ENCODE results near the gene FARS2.

Gene FARS2

GRCh38 chr6:5565971-5566370, 304.7 kb downstream of the FARS2 start:
- H3K9me3 ChIP-seq (ENCODE audit: control insufficient read depth, low read length) = peaks cover 3% of the 10 kb centered on the region
- H3K4me1 ChIP-seq (ENCODE audit: control insufficient read depth, insufficient read depth, low read length) = peaks cover 5% of the 10 kb centered on the region
- no peaks in the 10 kb centered on the region for H3K36me3 ChIP-seq (ENCODE audit: control insufficient read depth, insufficient read depth, low read length, severe bottlenecking)
- no peak overlapping the region for H3K9ac ChIP-seq (ENCODE audit: low read length)
- no peak for DNase-seq (ENCODE audit: low read depth)
- H3K27me3 ChIP-seq (replicated peaks; ENCODE audit: control insufficient read depth, insufficient read depth, low read length) = no peaks in the 10 kb centered on the region
- H3K4me3 ChIP-seq (ENCODE audit: low read length) = no peak overlapping the region

- Histone ChIP-seq H3K4me3 (ENCODE audit: low read length) (no peak overlapping the region), H3K9me3 (ENCODE audit: control insufficient read depth, low read length) (peaks cover 3% of the 10 kb centered on the region), H3K4me1 (ENCODE audit: control insufficient read depth, insufficient read depth, low read length) (peaks cover 5% of the 10 kb centered on the region), H3K27me3 (replicated peaks; ENCODE audit: control insufficient read depth, insufficient read depth, low read length) (no peaks in the 10 kb centered on the region), H3K36me3 (ENCODE audit: control insufficient read depth, insufficient read depth, low read length, severe bottlenecking) (no peaks in the 10 kb centered on the region), H3K9ac (ENCODE audit: low read length) (no peak overlapping the region)
- DNase-seq (ENCODE audit: low read depth) = no peak
Observed at GRCh38 chr6:5566718-5567117, 305.4 kb downstream of the FARS2 start.

GRCh38 chr6:5567352-5567751, 306.0 kb downstream of the FARS2 start:
- Histone ChIP-seq H3K4me1 (ENCODE audit: control insufficient read depth, insufficient read depth, low read length) (peaks cover 5% of the 10 kb centered on the region), H3K9me3 (ENCODE audit: control insufficient read depth, low read length) (peaks cover 2% of the 10 kb centered on the region), H3K36me3 (ENCODE audit: control insufficient read depth, insufficient read depth, low read length, severe bottlenecking) (no peaks in the 10 kb centered on the region), H3K4me3 (ENCODE audit: low read length) (no peak overlapping the region), H3K9ac (ENCODE audit: low read length) (no peak overlapping the region), H3K27me3 (replicated peaks; ENCODE audit: control insufficient read depth, insufficient read depth, low read length) (no peaks in the 10 kb centered on the region)
- no peak for DNase-seq (ENCODE audit: low read depth)

GRCh38 chr6:5567890-5568289, 306.6 kb downstream of the FARS2 start:
- no peak for DNase-seq (ENCODE audit: low read depth)
- no peak overlapping the region for H3K4me3 ChIP-seq (ENCODE audit: low read length)
- no peaks in the 10 kb centered on the region for H3K9me3 ChIP-seq (ENCODE audit: control insufficient read depth, low read length)
- H3K36me3 ChIP-seq (ENCODE audit: control insufficient read depth, insufficient read depth, low read length, severe bottlenecking) = no peaks in the 10 kb centered on the region
- H3K9ac ChIP-seq (ENCODE audit: low read length) = no peak overlapping the region
- H3K4me1 ChIP-seq (ENCODE audit: control insufficient read depth, insufficient read depth, low read length) = peaks cover 5% of the 10 kb centered on the region
- H3K27me3 ChIP-seq (replicated peaks; ENCODE audit: control insufficient read depth, insufficient read depth, low read length) = no peaks in the 10 kb centered on the region

- Histone ChIP-seq H3K36me3 (ENCODE audit: control insufficient read depth, insufficient read depth, low read length, severe bottlenecking) (no peaks in the 10 kb centered on the region), H3K9me3 (ENCODE audit: control insufficient read depth, low read length) (no peaks in the 10 kb centered on the region), H3K4me3 (ENCODE audit: low read length) (no peak overlapping the region), H3K9ac (ENCODE audit: low read length) (no peak overlapping the region), H3K27me3 (replicated peaks; ENCODE audit: control insufficient read depth, insufficient read depth, low read length) (no peaks in the 10 kb centered on the region), H3K4me1 (ENCODE audit: control insufficient read depth, insufficient read depth, low read length) (peaks cover 5% of the 10 kb centered on the region)
- no peak for DNase-seq (ENCODE audit: low read depth)
Observed at GRCh38 chr6:5569491-5569890, 308.2 kb downstream of the FARS2 start.

- Histone ChIP-seq H3K4me3 (ENCODE audit: low read length) (no peak overlapping the region), H3K9me3 (ENCODE audit: control insufficient read depth, low read length) (no peaks in the 10 kb centered on the region), H3K4me1 (ENCODE audit: control insufficient read depth, insufficient read depth, low read length) (peaks cover 2% of the 10 kb centered on the region), H3K27me3 (replicated peaks; ENCODE audit: control insufficient read depth, insufficient read depth, low read length) (no peaks in the 10 kb centered on the region), H3K9ac (ENCODE audit: low read length) (no peak overlapping the region), H3K36me3 (ENCODE audit: control insufficient read depth, insufficient read depth, low read length, severe bottlenecking) (no peaks in the 10 kb centered on the region)
- DNase-seq (ENCODE audit: low read depth) = no peak
Observed at GRCh38 chr6:5570641-5571040, 309.3 kb downstream of the FARS2 start.

GRCh38 chr6:5580736-5581581, 319.6 kb downstream of the FARS2 start:
- peaks cover 11% of the 10 kb centered on the region for H3K4me1 ChIP-seq (ENCODE audit: control insufficient read depth, insufficient read depth, low read length)
- no peak overlapping the region for H3K4me3 ChIP-seq (ENCODE audit: low read length)

GRCh38 chr6:5582762-5583161, 321.4 kb downstream of the FARS2 start:
- H3K4me3 ChIP-seq (ENCODE audit: low read length) = no peak overlapping the region
- H3K27me3 ChIP-seq (replicated peaks; ENCODE audit: control insufficient read depth, insufficient read depth, low read length) = no peaks in the 10 kb centered on the region
- H3K9ac ChIP-seq (ENCODE audit: low read length) = no peak overlapping the region
- peaks cover 11% of the 10 kb centered on the region for H3K9me3 ChIP-seq (ENCODE audit: control insufficient read depth, low read length)
- peaks cover 11% of the 10 kb centered on the region for H3K4me1 ChIP-seq (ENCODE audit: control insufficient read depth, insufficient read depth, low read length)
- H3K36me3 ChIP-seq (ENCODE audit: control insufficient read depth, insufficient read depth, low read length, severe bottlenecking) = no peaks in the 10 kb centered on the region
- DNase-seq (ENCODE audit: low read depth) = no peak

More at GRCh38 chr6:5580736-5581581, 319.6 kb downstream of the FARS2 start:
- Histone ChIP-seq H3K36me3 (ENCODE audit: control insufficient read depth, insufficient read depth, low read length, severe bottlenecking) (no peaks in the 10 kb centered on the region), H3K27me3 (replicated peaks; ENCODE audit: control insufficient read depth, insufficient read depth, low read length) (no peaks in the 10 kb centered on the region), H3K9me3 (ENCODE audit: control insufficient read depth, low read length) (peaks cover 4% of the 10 kb centered on the region), H3K9ac (ENCODE audit: low read length) (no peak overlapping the region)
- DNase-seq (ENCODE audit: low read depth) = no peak

- peaks cover 11% of the 10 kb centered on the region for H3K9me3 ChIP-seq (ENCODE audit: control insufficient read depth, low read length)
- H3K27me3 ChIP-seq (replicated peaks; ENCODE audit: control insufficient read depth, insufficient read depth, low read length) = no peaks in the 10 kb centered on the region
- H3K4me3 ChIP-seq (ENCODE audit: low read length) = no peak overlapping the region
- H3K9ac ChIP-seq (ENCODE audit: low read length) = peak overlapping the region; percentile 40
- H3K4me1 ChIP-seq (ENCODE audit: control insufficient read depth, insufficient read depth, low read length) = peaks cover 11% of the 10 kb centered on the region
- no peaks in the 10 kb centered on the region for H3K36me3 ChIP-seq (ENCODE audit: control insufficient read depth, insufficient read depth, low read length, severe bottlenecking)
- no peak for DNase-seq (ENCODE audit: low read depth)
Observed at GRCh38 chr6:5583528-5583927, 322.2 kb downstream of the FARS2 start.

- no peaks in the 10 kb centered on the region for H3K27me3 ChIP-seq (replicated peaks; ENCODE audit: control insufficient read depth, insufficient read depth, low read length)
- peaks cover 11% of the 10 kb centered on the region for H3K9me3 ChIP-seq (ENCODE audit: control insufficient read depth, low read length)
- H3K9ac ChIP-seq (ENCODE audit: low read length) = peak overlapping the region; percentile 40
- peaks cover 11% of the 10 kb centered on the region for H3K4me1 ChIP-seq (ENCODE audit: control insufficient read depth, insufficient read depth, low read length)
- no peaks in the 10 kb centered on the region for H3K36me3 ChIP-seq (ENCODE audit: control insufficient read depth, insufficient read depth, low read length, severe bottlenecking)
- DNase-seq (ENCODE audit: low read depth) = peak; percentile 61
- H3K4me3 ChIP-seq (ENCODE audit: low read length) = no peak overlapping the region
Observed at GRCh38 chr6:5584078-5584482, 322.8 kb downstream of the FARS2 start.

- Histone ChIP-seq H3K4me1 (ENCODE audit: control insufficient read depth, insufficient read depth, low read length) (peaks cover 11% of the 10 kb centered on the region), H3K4me3 (ENCODE audit: low read length) (no peak overlapping the region), H3K9me3 (ENCODE audit: control insufficient read depth, low read length) (peaks cover 11% of the 10 kb centered on the region), H3K9ac (ENCODE audit: low read length) (no peak overlapping the region), H3K36me3 (ENCODE audit: control insufficient read depth, insufficient read depth, low read length, severe bottlenecking) (no peaks in the 10 kb centered on the region), H3K27me3 (replicated peaks; ENCODE audit: control insufficient read depth, insufficient read depth, low read length) (no peaks in the 10 kb centered on the region)
- DNase-seq (ENCODE audit: low read depth) = no peak
Observed at GRCh38 chr6:5587648-5588047, 326.3 kb downstream of the FARS2 start.
